ENCODE measurements around the gene LARGE1.

LARGE1 gene

GRCh38 chr22:33361581-33361980 lies 558.7 kb downstream of the LARGE1 start:
- Histone ChIP-seq H3K27me3 (ENCODE audit: insufficient read depth, poor library complexity, severe bottlenecking) (no peaks in the 10 kb centered on the region), H3K4me3 (replicated peaks; ENCODE audit: insufficient read depth, low read length) (no peak overlapping the region), H3K27ac (replicated peaks) (no peak overlapping the region)
- DNase-seq (ENCODE audit: low read depth in 1 of 2, low spot score in 1 of 2): no peak
- TF ChIP-seq POLR2AphosphoS5 (IDR thresholded peaks at IDR 0.05; ENCODE audit: low read depth) (no peak), SPI1 (IDR thresholded peaks at IDR 0.05; ENCODE audit: borderline replicate concordance, low read depth) (no peak), CTCF (IDR thresholded peaks at IDR 0.05; ENCODE audit: insufficient read depth, low read length) (no peak), REST (IDR thresholded peaks at IDR 0.05; ENCODE audit: insufficient replicate concordance, low read depth) (no peak), GABPA (IDR thresholded peaks at IDR 0.05; ENCODE audit: low read depth) (no peak)

GRCh38 chr22:33357981-33358399 lies 562.3 kb downstream of the LARGE1 start:
- Histone ChIP-seq H3K27me3 (ENCODE audit: insufficient read depth, poor library complexity, severe bottlenecking) (no peaks in the 10 kb centered on the region), H3K4me3 (replicated peaks; ENCODE audit: insufficient read depth, low read length) (no peak overlapping the region), H3K27ac (replicated peaks) (no peak overlapping the region)
- no peak for TF ChIP-seq SPI1 (IDR thresholded peaks at IDR 0.05; ENCODE audit: borderline replicate concordance, low read depth)
- no peak for TF ChIP-seq REST (IDR thresholded peaks at IDR 0.05; ENCODE audit: insufficient replicate concordance, low read depth)
- no peak for TF ChIP-seq POLR2AphosphoS5 (IDR thresholded peaks at IDR 0.05; ENCODE audit: low read depth)
- no peak for TF ChIP-seq GABPA (IDR thresholded peaks at IDR 0.05; ENCODE audit: low read depth)
- TF ChIP-seq CTCF (IDR thresholded peaks at IDR 0.05; ENCODE audit: insufficient read depth, low read length): no peak
- DNase-seq (ENCODE audit: low read depth in 1 of 2, low spot score in 1 of 2): no peak

GRCh38 chr22:33354928-33355327 lies 565.3 kb downstream of the LARGE1 start:
- no peak for DNase-seq (ENCODE audit: low read depth in 1 of 2, low spot score in 1 of 2)
- Histone ChIP-seq H3K27ac (replicated peaks) (no peak overlapping the region), H3K27me3 (ENCODE audit: insufficient read depth, poor library complexity, severe bottlenecking) (no peaks in the 10 kb centered on the region), H3K4me3 (replicated peaks; ENCODE audit: insufficient read depth, low read length) (no peak overlapping the region)
- TF ChIP-seq GABPA (IDR thresholded peaks at IDR 0.05; ENCODE audit: low read depth) (no peak), REST (IDR thresholded peaks at IDR 0.05; ENCODE audit: insufficient replicate concordance, low read depth) (no peak), CTCF (IDR thresholded peaks at IDR 0.05; ENCODE audit: insufficient read depth, low read length) (no peak), POLR2AphosphoS5 (IDR thresholded peaks at IDR 0.05; ENCODE audit: low read depth) (no peak), SPI1 (IDR thresholded peaks at IDR 0.05; ENCODE audit: borderline replicate concordance, low read depth) (no peak)
